GM11168 (cell line): ENCODE data around the gene UBALD2.

Experiments used
- in situ Hi-C: fragments of 300-500 bp; cut with MboI; formaldehyde crosslinking; loops from one replicate; pipeline ENCODE4 v1.12.0; 2022; ENCODE audit warnings: low sequenced_read_pairs; ENCODE audit not compliant: unreplicated experiment

UBALD2 gene

GRCh38 chr17:76307299-76307965 is 42.3 kb downstream of the UBALD2 start:
- in situ Hi-C loops: loop anchor here (25.0 kb wide), 1 partner anchor 395 kb away; the partner anchor contains the start of gene MRPL38

GRCh38 chr17:76307966-76308338 is 42.8 kb downstream of the UBALD2 start, which contains the start of gene QRICH2:
QRICH2 (minus strand) TSS chr17:76308276; CDS start chr17:76307998, 278 bp downstream.
- in situ Hi-C loops: loop anchor here (25.0 kb wide), 1 partner anchor 396 kb away; the partner anchor contains the start of gene MRPL38

DNA sequence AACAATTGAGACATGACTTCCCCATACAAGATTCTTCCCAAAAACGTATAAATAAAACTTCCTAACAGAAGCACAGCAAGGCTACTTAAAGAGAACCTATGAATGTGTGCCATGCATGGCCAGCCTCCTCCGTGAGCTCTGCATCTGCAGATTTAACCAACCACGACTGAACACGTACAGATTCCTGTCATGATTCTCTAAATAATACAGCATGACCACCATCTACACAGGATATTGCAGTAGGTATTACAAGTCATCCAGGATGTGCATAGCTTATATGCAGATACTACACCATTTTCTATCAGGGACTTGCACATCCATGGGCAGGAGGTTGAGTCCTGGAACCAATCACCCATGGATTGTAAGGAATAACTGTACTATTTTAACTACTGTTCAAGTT is 44.3 kb downstream of the UBALD2 start:
- in situ Hi-C loops: loop anchor here (25.0 kb wide), 1 partner anchor 397 kb away; the partner anchor contains the start of gene MRPL38

DNA sequence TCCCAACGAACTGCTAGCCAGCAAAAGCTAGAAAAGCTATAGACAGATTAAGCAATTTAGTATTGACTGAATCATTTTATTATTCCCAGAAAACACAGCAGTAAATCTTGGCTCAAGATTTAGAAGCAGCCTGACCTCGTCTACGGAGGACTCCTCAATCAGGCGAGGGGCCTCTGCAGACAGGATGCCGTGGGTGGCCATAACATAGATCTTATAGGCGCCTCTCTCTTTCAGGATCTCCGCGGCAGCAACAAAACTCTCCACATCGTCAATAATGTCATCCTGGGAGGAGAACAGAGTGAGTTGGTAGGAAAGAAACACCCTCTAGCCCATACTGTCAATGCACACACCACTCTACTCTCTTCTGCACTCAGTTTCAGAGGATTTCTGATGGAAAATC is 47.6 kb downstream of the UBALD2 start:
- in situ Hi-C loops: loop anchor here (25.0 kb wide), 1 partner anchor 400 kb away; the partner anchor contains the start of gene MRPL38

DNA sequence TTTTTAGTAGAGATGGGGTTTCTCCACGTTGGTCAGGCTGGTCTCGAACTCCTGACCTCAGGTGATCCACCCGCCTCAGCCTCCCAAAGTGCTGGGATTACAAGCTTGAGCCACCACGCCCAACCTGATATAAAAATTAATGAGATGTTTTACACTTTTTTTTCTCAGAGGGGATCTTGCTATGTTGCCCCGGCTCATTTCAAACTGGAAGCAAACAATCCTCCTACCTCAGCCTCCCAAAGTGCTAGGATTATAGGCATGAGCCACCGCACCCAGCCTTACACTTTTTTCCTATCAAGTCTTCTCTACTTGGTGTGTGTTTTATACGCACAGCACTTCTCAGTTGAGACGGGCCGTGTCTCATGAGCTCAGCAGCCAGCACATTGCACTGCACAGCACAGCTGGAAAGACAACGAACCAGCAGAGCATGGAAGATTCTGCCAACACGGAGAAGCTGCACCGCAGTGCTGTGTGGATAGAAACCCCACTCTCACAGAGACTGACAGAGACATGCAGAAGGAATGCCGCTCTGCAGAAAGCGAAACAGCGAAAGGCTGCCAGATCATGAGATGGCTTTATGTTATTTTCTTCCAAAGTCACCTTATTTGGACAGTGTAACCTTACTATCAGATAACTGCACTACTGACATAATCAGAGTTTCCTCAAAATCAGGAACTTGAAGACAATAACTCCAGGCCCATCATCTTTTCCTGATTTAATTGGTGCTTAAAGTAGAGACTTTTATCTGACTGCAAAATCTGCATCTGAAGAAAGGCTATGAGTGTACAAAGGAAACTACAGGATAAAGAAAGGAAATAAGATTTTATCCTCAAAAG is 49.5 kb downstream of the UBALD2 start:
- in situ Hi-C loops: loop anchor here (25.0 kb wide), 1 partner anchor 402 kb away; the partner anchor contains the start of gene MRPL38

DNA sequence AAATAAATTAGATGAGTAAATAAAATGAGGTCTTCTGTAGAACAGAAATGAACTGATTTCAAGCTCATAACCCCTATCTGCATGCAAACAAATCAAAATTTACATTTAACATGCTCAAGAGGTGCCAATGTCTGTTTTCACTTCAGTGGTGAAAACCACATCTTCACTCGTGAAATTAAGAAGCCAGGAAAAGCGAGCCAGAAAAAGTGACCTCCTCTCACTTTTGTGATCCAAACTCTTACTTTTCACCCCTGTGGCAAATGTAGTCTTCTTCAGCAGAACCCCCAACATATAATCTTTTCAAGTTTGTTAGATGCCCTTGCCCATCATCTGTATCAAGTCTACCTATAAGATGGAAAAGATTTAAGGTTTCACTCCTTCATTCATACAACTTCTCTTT is 52.4 kb downstream of the UBALD2 start:
- in situ Hi-C loops: loop anchor here (25.0 kb wide), 1 partner anchor 405 kb away; the partner anchor contains the start of gene MRPL38

DNA sequence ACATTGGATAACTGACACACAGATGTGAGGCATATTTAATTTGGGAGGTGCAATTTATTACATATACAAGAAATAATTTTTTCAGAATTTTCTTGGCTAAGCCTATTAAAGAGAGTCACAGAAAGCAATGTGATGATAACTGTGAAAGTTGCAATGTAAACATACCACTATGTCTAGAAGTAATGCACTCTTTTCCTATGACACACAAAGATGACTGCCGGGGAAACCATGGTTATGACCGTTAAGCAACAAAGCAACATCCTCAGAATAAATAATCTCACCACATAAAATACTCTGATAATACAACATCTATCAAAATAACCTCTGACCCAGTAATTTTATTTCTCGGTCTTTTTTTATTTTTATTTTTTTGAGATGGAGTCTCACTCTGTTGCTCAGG is 53.4 kb downstream of the UBALD2 start:
- in situ Hi-C loops: loop anchor here (25.0 kb wide), 1 partner anchor 406 kb away; the partner anchor contains the start of gene MRPL38
